HG02884 (cell line): Measurements from ENCODE around the gene SPRYD3.

Experiments used
- ATAC-seq: cut with Tn5 transposase; IDR thresholded peaks from one replicate; pipeline ENCODE4 v1.9.1; 2021; ENCODE audit warnings: mild to moderate bottlenecking, moderate library complexity; ENCODE audit not compliant: unreplicated experiment

The SPRYD3 gene

DNA sequence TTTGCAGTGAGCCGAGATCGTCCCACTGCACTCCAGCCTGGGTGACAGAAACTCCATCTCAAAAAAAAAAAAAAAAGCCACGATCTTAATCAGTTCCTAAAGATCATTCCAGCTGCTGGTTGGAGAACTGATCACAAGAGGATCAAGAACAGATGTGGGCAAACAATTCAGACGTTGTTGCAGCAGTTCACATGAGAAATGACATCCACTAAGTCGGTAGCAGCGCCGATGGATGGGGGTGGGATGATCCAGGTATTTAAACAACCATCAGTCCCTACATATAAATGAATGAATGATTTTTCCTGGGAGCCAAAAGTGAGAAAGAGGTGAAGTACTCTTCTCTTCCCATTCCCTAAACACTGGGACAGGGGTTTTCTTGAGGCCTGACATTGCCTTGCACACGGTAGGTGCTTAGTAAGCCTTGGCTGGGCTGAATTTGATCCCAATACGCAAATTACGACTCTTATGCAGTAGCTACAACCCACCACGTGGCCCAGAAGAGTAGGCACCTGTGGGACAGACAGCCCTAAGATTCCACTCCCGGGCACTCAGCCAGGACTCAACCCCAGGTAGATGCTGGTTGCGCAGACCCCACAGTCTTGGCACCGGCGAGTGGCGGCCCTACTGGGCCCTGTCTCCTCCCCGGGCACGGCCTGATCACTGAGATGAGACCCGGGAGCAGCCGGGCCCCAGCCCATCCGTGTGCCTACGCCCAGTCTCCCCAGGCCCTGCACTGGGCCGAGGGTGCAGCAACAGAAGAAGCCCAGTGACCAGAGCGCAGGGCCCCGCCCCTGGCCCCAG lies 565 bp downstream of the SPRYD3 start:
- ATAC-seq, result no peak

DNA sequence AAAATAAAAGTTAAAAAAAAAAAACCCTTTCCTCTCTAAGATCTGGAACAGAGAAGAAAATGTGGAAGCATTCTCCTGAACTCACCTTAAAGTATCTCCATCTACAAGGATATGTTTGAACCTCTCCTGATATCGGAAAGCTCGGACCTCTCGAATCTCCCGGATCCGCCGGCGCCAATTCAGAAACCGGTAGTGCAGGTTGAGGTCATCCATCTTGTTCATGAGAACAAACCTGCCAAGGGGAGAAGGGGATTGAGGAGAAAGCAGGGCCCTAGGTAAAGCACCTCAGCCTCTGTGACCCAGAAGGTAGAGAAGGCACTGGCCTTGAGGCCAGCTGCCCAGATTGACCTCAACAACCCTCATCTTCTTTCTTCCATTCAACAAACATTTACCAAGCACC lies 2.2 kb downstream of the SPRYD3 start:
- no peak for ATAC-seq

GRCh38 chr12:53076461-53076860 lies 2.7 kb downstream of the SPRYD3 start:
- ATAC-seq, result no peak

GRCh38 chr12:53074999-53075370 lies 4.2 kb downstream of the SPRYD3 start:
- ATAC-seq, result no peak

DNA sequence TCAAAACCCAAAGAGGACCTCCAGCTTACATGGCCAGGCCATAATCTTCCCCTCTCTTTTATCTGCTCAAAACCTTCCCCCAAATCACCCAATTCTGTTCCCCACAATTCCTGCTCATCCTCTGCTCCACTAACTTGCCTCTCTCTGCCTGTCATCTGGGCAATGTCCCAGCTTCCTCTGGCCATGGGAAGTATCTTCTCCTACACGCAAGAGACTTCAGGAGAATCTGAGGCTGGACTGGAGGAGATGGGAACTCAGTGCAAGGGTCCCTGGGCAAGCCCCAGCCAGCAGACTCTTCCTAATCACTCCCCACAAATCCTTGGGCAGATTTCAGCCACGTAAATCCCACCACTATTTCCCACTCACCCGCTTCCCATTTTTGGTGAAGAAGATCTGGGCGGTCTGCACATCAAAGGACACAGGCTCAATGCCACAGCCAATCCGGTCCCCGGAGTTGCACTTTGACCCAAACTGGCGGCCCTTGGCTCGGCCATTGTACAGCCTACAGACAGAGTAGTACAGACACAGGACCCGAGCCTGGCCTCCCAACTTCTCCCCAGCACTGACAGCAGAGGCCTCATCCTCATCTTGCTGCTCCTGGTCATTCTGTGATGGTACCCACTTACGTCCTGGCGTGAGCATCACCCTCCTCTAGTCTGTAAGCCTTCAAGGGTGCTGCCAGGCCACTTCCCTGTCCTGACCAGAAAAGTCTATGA lies 4.7 kb downstream of the SPRYD3 start:
- no peak for ATAC-seq

- no peak for ATAC-seq
These were observed 5.3 kb downstream of the SPRYD3 start for GRCh38 chr12:53073881-53074280.

DNA sequence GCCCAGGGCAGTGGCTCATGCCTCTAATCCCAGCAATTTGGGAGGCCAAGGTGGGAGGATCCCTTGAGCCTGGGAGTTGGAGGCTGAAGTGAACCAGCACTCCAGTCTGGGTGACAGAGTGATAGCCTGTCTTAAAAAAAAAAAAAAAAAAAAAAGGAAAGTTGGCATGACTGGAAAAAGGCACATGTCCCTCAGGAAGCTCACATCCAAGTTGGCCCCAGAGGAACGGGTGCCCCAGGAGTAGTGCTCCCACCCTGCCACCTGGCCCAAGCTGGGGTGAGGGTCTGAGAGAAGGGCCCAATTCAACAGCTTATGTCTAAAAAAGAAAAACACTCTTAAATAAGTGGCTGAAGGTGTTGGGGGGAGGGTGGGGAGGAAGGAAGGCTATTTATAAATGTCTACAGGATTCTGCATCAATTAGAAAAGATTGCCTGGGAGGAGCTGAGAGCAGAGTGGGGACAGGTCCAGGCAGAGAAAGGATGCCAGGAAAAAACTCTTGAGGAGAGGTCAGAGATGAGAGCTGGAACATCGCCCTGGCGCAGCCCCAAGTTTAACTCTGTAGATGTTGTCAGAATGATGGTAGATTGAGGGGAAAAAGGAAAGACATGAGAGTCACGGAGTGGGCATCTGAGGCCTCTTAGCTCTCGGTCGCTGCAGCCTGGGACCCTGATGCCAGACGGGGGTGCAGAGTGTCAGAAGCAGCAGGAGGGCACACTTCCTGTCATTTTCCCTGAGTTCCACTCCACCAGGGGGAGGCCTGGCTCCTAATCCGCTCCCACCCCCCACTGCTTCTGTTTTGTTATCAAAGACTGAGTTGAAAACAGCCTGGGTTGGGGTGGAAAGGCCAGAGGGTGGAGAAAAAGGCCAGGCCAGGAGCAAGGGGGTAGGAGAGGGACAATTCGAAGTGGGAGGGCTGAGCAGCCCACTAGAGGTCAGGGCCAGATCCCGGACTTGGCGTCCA lies 7.3 kb downstream of the SPRYD3 start:
- no peak for ATAC-seq

DNA sequence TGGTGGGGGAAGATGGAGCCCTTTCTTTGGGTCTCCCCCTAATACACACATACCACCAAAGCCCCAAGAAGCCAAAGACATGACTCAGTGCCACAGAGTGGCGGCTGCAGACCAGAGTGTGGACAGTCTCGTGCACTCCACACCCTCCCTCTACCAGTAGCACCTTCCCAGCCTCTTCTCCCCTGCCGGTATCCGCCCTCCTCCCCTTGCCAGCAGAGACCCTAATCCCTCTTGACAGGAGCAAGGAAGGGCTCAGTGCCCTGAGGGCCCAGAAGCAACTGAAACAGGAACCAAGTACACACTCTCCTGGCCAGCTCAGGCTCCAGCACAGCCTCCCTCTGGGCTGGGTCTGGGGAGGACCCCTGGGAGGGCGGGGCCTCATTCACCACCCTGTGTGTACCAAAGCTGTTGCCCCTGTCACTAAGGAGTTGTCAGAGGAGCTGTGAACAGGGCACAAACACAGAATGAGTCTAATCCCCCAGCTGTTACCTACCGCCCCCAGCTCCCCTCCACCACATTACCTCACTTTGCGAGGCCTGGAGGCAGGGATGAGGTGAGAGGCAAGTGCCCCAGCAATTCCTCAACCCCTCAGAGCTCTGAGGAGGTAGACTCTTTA lies 8.2 kb downstream of the SPRYD3 start:
- ATAC-seq, result no peak

DNA sequence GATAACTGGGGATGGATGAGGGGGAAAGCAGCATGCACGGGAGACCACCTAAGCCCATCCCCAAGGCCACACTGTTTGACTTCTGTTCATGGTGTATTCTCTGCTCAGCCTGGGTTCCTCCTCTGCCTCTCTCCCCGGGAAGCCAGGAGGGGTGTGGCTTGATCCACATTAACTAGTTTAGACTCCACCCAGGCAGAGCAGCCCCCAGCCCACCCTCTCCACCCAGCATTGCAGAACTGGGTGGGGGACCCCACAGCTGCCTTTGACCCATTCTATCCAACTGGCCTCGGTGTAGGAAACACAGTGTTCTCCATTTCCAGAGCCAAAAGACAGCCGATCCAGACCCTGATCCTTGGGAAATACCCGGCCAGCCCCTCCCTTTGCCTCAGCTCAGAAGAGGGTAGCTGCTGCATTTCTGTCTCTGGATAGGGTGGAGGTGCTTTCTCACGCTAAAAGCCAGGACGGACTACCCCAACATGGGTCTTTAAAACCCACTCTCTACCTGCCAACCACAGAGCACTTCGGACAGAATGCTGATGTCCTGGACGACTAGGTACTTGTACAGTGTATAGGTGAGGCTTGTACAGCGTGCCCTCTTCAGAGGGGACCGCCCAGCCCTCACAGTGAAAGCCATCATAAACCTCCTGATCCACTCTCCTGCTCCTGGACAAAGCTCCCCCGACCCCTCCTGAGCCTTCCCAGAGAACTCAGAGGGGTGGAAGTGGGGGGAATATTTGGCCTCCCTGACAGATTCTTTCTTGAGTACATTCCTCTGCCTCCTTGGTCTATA lies 9.4 kb downstream of the SPRYD3 start:
- no peak for ATAC-seq

DNA sequence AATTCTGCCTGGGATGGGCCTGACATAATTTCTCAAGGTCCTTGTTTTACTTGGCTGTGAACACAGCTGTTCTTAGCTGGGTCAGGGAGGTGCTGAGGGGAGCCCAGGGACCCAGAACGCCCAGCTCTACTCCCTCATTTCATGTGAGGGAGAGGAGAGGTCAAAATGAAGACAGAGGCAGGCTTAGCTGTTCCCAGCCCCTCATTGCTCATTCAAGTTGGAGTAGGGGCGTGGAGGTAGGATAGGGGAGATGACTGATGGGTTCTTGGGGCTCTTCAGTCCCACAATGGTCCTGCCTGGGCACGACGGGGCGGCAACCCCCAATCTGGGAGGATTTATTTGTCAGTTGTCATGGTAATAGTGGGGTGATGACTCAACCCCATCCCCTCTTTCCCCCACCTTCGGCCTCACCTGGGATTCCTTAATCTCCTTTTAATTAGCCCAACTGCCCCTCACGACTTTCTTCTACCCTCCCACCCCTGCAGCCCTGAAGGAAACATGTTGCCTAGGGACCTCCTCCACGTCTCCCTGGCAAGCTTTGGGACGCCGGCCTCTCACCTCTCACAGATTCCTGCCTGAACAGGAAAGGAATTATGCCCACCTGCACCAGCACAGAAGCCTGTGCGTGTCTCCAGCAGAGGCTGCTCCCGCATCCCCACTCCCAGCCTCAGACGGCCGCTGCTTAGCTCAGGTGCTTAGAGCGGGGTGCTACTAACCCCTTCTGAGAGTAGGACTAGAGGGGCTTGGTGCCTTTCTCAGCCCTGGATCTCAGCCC lies 10.2 kb downstream of the SPRYD3 start:
- ATAC-seq, result no peak

- no peak for ATAC-seq
These were observed 11.0 kb downstream of the SPRYD3 start for GRCh38 chr12:53067993-53068770.

GRCh38 chr12:53067074-53067992 lies 11.9 kb downstream of the SPRYD3 start:
- no peak for ATAC-seq

- ATAC-seq, result no peak
These were observed 12.9 kb downstream of the SPRYD3 start for GRCh38 chr12:53065975-53066931.

- ATAC-seq, result no peak
These were observed 13.7 kb downstream of the SPRYD3 start for GRCh38 chr12:53065470-53065869.

GRCh38 chr12:53064613-53065436 lies 14.4 kb downstream of the SPRYD3 start:
- ATAC-seq, result no peak
